ENCODE results near the gene PLSCR1. TPM values are rescaled to one million over a fixed set of nuclear protein-coding genes. Genes with fewer than 3 reads are reported as not detected.

Gene PLSCR1
- total and polyA plus RNA-seq, 7 donors, result 59.3 to 194 (median 112) TPM

GRCh38 chr3:146544929-146545528 is 622 bp upstream of the PLSCR1 start:
- H3K27ac ChIP-seq, result peak overlapping the region; percentile 89 to 98 (median 95)
- intact Hi-C loops (cut with DNase I), result loop anchor here (5.0 to 10.0 kb wide), 2 partner anchors 73 to 480 kb away; no protein-coding TSS in a partner anchor
- no peaks in the 10 kb centered on the region for H3K27me3 ChIP-seq
- no peak for DNase-seq
- 46 to 53% methylated on average over 8 of the region's 8 CpGs for WGBS, 2 donors
- no peaks in the 10 kb centered on the region for H3K9me3 ChIP-seq
- TF ChIP-seq POLR2AphosphoS5 (IDR thresholded peaks at IDR 0.05) (no peak), EP300 (IDR thresholded peaks at IDR 0.05) (no peak), POLR2A (IDR thresholded peaks at IDR 0.05) (no peak), CTCF (IDR thresholded peaks at IDR 0.05) (no peak)
- peaks cover 0 to 35% (median 31%) of the 10 kb centered on the region in 4 donors for H3K4me1 ChIP-seq
- H3K4me3 ChIP-seq, result peak overlapping the region; percentile 64 to 92 (median 85)
- H3K36me3 ChIP-seq, result no peaks in the 10 kb centered on the region

- Histone ChIP-seq H3K4me3 (peak overlapping the region; percentile 64 to 92 (median 85)), H3K27me3 (no peaks in the 10 kb centered on the region), H3K36me3 (no peaks in the 10 kb centered on the region), H3K4me1 (peaks cover 0 to 40% (median 33%) of the 10 kb centered on the region in 4 donors), H3K27ac (peak overlapping the region; percentile 89 to 98 (median 95)), H3K9me3 (no peaks in the 10 kb centered on the region)
- TF ChIP-seq EP300 (IDR thresholded peaks at IDR 0.05), result peak in 2 of 4 donors; percentile 23 to 47
- TF ChIP-seq CTCF (IDR thresholded peaks at IDR 0.05), result no peak
- TF ChIP-seq POLR2A (IDR thresholded peaks at IDR 0.05), result no peak
- peak in 3 of 4 donors; percentile 29 to 63 (median 39) for TF ChIP-seq POLR2AphosphoS5 (IDR thresholded peaks at IDR 0.05)
- intact Hi-C loops (cut with DNase I), result loop anchor here (5.0 to 10.0 kb wide), 2 partner anchors 71 to 479 kb away; no protein-coding TSS in a partner anchor
- DNase-seq, result no peak
- WGBS, 2 donors, result 7 to 12% methylated on average over 10 of the region's 10 CpGs
Measured at GRCh38 chr3:146543461-146544001, 876 bp downstream of the PLSCR1 start.

- Histone ChIP-seq H3K27ac (peak overlapping the region; percentile 89 to 98 (median 95)), H3K9me3 (no peaks in the 10 kb centered on the region), H3K4me3 (peak overlapping the region; percentile 64 to 92 (median 85)), H3K27me3 (no peaks in the 10 kb centered on the region), H3K4me1 (peaks cover 0 to 40% (median 33%) of the 10 kb centered on the region in 4 donors), H3K36me3 (no peaks in the 10 kb centered on the region)
- WGBS, 2 donors, result 8 to 15% methylated on average over 2 of the region's 2 CpGs
- no peak for TF ChIP-seq EP300 (IDR thresholded peaks at IDR 0.05)
- TF ChIP-seq POLR2A (IDR thresholded peaks at IDR 0.05), result no peak
- no peak for TF ChIP-seq CTCF (IDR thresholded peaks at IDR 0.05)
- TF ChIP-seq POLR2AphosphoS5 (IDR thresholded peaks at IDR 0.05), result no peak
- no peak for DNase-seq
- intact Hi-C loops (cut with DNase I), result loop anchor here (5.0 to 10.0 kb wide), 2 partner anchors 71 to 478 kb away; no protein-coding TSS in a partner anchor
Measured at GRCh38 chr3:146542978-146543377, 1.4 kb downstream of the PLSCR1 start.

GRCh38 chr3:146542179-146542578 is 2.2 kb downstream of the PLSCR1 start:
- Histone ChIP-seq H3K36me3 (no peaks in the 10 kb centered on the region), H3K27me3 (no peaks in the 10 kb centered on the region), H3K4me3 (peak overlapping the region in 3 of 4 donors; percentile 12 to 92 (median 64)), H3K9me3 (no peaks in the 10 kb centered on the region), H3K27ac (peak overlapping the region in 3 of 4 donors; percentile 89 to 98 (median 95)), H3K4me1 (peaks cover 0 to 42% (median 38%) of the 10 kb centered on the region in 4 donors)
- TF ChIP-seq CTCF (IDR thresholded peaks at IDR 0.05), result no peak
- TF ChIP-seq POLR2AphosphoS5 (IDR thresholded peaks at IDR 0.05), result peak in 1 of 4 donors; percentile 54
- TF ChIP-seq POLR2A (IDR thresholded peaks at IDR 0.05), result no peak
- no peak for TF ChIP-seq EP300 (IDR thresholded peaks at IDR 0.05)
- intact Hi-C loops (cut with DNase I), result loop anchor here (5.0 to 10.0 kb wide), 2 partner anchors 70 to 477 kb away; no protein-coding TSS in a partner anchor
- WGBS, 2 donors, result 19 to 38% methylated on average over 2 of the region's 2 CpGs
- DNase-seq, result no peak

All from sigmoid colon (tissue), 7 donors.